Smooth muscle cell (in vitro differentiated cells): ENCODE results near the gene ZNF668. TPM values are rescaled to one million over a fixed set of nuclear protein-coding genes. Genes with fewer than 3 reads are reported as not detected.

ENCODE experiments used
- DNase-seq: peaks from one replicate; lab custom pipeline; 2025; ENCODE audit not compliant: unreplicated experiment; lab: John Stamatoyannopoulos, UW
- H2AFZ ChIP-seq: fragments of 200-600 bp; sonication (generic); 2 replicates; pipeline ENCODE4 v1.6.0; 2016; ENCODE audit warnings: antibody characterized with exemption, low read depth, mild to moderate bottlenecking
- H3F3A ChIP-seq: fragments of 200-600 bp; sonication (generic); 2 replicates; pipeline ENCODE4 v1.6.0; 2017; ENCODE audit warnings: antibody characterized with exemption, low read depth
- H3K27ac ChIP-seq: fragments of 200-600 bp; sonication (generic); 2 replicates; pipeline ENCODE4 v1.5.1; 2016; ENCODE audit warnings: low read depth, mild to moderate bottlenecking
- H3K27me3 ChIP-seq: fragments of 200-600 bp; sonication (generic); 2 replicates; pipeline ENCODE4 v1.6.1; 2016; ENCODE audit warnings: low read depth, mild to moderate bottlenecking
- H3K36me3 ChIP-seq: fragments of 200-600 bp; sonication (generic); 2 replicates; pipeline ENCODE4 v1.5.1; 2016; ENCODE audit warnings: low read depth
- H3K4me1 ChIP-seq: fragments of 200-600 bp; sonication (generic); 2 replicates; pipeline ENCODE4 v1.5.1; 2016; ENCODE audit warnings: low read depth
- H3K4me2 ChIP-seq: fragments of 200-600 bp; sonication (generic); 2 replicates; pipeline ENCODE4 v1.6.0; 2016; ENCODE audit warnings: mild to moderate bottlenecking
- H3K4me3 ChIP-seq: fragments of 200-600 bp; sonication (generic); 2 replicates; pipeline ENCODE4 v1.5.1; 2016; ENCODE audit warnings: mild to moderate bottlenecking
- H3K79me2 ChIP-seq: fragments of 200-600 bp; sonication (generic); 2 replicates; pipeline ENCODE4 v1.6.0; 2016; ENCODE audit warnings: low read depth, mild to moderate bottlenecking
- H3K9ac ChIP-seq: fragments of 200-600 bp; sonication (generic); 2 replicates; pipeline ENCODE4 v1.6.0; 2016; ENCODE audit warnings: low read depth
- H3K9me3 ChIP-seq: fragments of 200-600 bp; sonication (generic); replicated peaks from 2 replicates; pipeline ENCODE4 v1.5.1; 2016; ENCODE audit warnings: low read depth
- H4K20me1 ChIP-seq: fragments of 200-600 bp; sonication (generic); 2 replicates; pipeline ENCODE4 v1.6.0; 2016; ENCODE audit warnings: low read depth
- CTCF ChIP-seq: fragments of 200-600 bp; sonication (generic); IDR thresholded peaks from 2 replicates; pipeline ENCODE4 v1.5.1; 2017; ENCODE audit warnings: borderline replicate concordance, mild to moderate bottlenecking, antibody characterized with exemption; ENCODE audit not compliant: insufficient read depth, poor library complexity, severe bottlenecking
- WGBS: methylation state at CpG from one replicate; pipeline ENCODE4 v1.1.7; 2016; ENCODE audit warnings: low lambda C conversion rate; 5-methylcytosine and 5-hydroxymethylcytosine counted together
- polyA plus RNA-seq: library from polyadenylated mRNA; unstranded; fragments of >200 nt; fragmentation: Nextera tagmentation; extraction: Ambion mirVana; gene quantifications from 2 replicates; pipeline ENCODE4 v1.2.1, GENCODE V29; 2016
- total RNA-seq: library from RNA; depleted of rRNA; stranded (reverse); fragments of >200 nt; gene quantifications from 2 replicates; pipeline ENCODE4 v1.2.3, GENCODE V29; 2014

Gene ZNF668
- total and polyA plus RNA-seq, 2 experiments from 2014 or later, result 7.3 to 20.1 TPM

GRCh38 chr16:31083981-31084380, 9.9 kb upstream of the ZNF668 start:
- DNase-seq, result no peak
- WGBS, result 98% methylated on average over 13 of the region's 13 CpGs
- no peak for TF ChIP-seq CTCF
- H3K9me3 ChIP-seq, result no peaks in the 10 kb centered on the region
- H3K79me2 ChIP-seq, result peaks cover 12% of the 10 kb centered on the region
- no peak overlapping the region for H3K9ac ChIP-seq
- H3K36me3 ChIP-seq, result no peaks in the 10 kb centered on the region
- no peaks in the 10 kb centered on the region for H3K27me3 ChIP-seq
- H3K27ac ChIP-seq, result no peak overlapping the region
- H3K4me1 ChIP-seq, result no peaks in the 10 kb centered on the region
- no peak overlapping the region for H3K4me3 ChIP-seq
- no peak overlapping the region for H2AFZ ChIP-seq
- H3F3A ChIP-seq, result no peaks in the 10 kb centered on the region
- H3K4me2 ChIP-seq, result no peak overlapping the region
- H4K20me1 ChIP-seq, result peaks cover 39% of the 10 kb centered on the region

DNA sequence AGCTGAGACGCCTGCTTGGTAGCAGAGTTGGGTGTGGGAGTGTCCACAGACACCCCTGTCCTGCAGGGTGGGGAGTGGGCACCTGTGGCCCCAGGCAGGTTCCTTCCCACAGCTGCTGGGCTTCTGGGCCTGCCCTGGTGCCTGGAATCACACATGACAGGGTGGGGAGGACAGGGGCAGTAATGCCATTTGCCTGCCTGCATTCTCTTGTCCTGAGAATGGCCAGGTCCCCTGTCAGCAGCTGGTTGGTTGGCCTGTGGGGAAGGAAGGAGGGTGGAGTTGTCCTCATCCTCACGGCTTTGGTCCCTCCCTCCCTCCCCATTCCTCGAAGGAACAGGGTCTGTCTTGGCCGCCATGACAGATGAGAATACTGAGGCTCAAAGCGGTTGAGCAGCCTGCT, 9.5 kb upstream of the ZNF668 start:
- no peaks in the 10 kb centered on the region for H3K9me3 ChIP-seq
- WGBS, result 71% methylated on average over 5 of the region's 5 CpGs
- no peak overlapping the region for H2AFZ ChIP-seq
- H3K36me3 ChIP-seq, result no peaks in the 10 kb centered on the region
- H3K9ac ChIP-seq, result no peak overlapping the region
- no peaks in the 10 kb centered on the region for H3K27me3 ChIP-seq
- no peaks in the 10 kb centered on the region for H3F3A ChIP-seq
- DNase-seq, result no peak
- no peak overlapping the region for H3K27ac ChIP-seq
- H4K20me1 ChIP-seq, result peaks cover 36% of the 10 kb centered on the region
- H3K4me3 ChIP-seq, result no peak overlapping the region
- TF ChIP-seq CTCF, result no peak
- no peaks in the 10 kb centered on the region for H3K4me1 ChIP-seq
- H3K79me2 ChIP-seq, result peaks cover 12% of the 10 kb centered on the region
- H3K4me2 ChIP-seq, result no peak overlapping the region

GRCh38 chr16:31083081-31083480, 9.0 kb upstream of the ZNF668 start:
- no peaks in the 10 kb centered on the region for H3K4me1 ChIP-seq
- H3K27me3 ChIP-seq, result no peaks in the 10 kb centered on the region
- no peak for DNase-seq
- peaks cover 12% of the 10 kb centered on the region for H3K79me2 ChIP-seq
- peaks cover 31% of the 10 kb centered on the region for H4K20me1 ChIP-seq
- no peak overlapping the region for H3K4me3 ChIP-seq
- no peaks in the 10 kb centered on the region for H3F3A ChIP-seq
- no peak for TF ChIP-seq CTCF
- H2AFZ ChIP-seq, result no peak overlapping the region
- H3K9me3 ChIP-seq, result no peaks in the 10 kb centered on the region
- H3K36me3 ChIP-seq, result no peaks in the 10 kb centered on the region
- 89% methylated on average over 9 of the region's 9 CpGs for WGBS
- no peak overlapping the region for H3K9ac ChIP-seq
- no peak overlapping the region for H3K4me2 ChIP-seq
- H3K27ac ChIP-seq, result no peak overlapping the region

DNA sequence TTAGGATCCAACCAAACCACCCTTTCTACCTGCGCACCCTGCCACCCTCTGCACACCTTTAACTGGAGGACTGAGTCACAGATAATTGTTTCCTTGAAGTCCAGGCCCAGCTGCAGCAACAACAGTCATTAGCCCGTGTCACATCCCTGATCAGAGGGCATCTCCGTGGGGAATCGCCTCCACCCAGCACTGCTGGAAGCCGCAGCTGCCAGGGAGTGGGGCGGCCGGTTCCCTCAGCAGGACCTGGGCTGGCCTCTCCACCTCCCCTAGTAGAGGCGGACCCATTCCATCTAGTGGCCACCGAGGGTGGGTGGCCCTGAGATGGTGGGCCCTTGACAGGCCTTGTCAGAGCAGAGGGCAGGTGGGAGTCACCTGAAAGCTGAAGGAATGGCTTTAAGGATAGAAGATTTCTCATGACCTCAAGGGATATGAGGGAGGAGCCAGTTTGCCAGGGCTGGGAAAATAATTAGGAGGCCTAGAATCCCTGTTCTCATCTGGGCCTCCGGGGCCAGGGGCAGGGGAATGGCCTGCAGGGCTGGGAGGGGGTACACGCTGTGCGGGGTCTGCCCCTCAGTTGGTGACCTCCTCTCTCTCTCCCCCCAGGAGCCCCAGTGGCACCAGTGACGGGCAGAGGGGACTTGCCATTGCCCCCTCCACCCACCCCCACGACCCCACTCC, 8.5 kb upstream of the ZNF668 start:
- H3K9me3 ChIP-seq, result no peaks in the 10 kb centered on the region
- no peak overlapping the region for H3K9ac ChIP-seq
- H3K27ac ChIP-seq, result no peak overlapping the region
- no peaks in the 10 kb centered on the region for H3K36me3 ChIP-seq
- no peaks in the 10 kb centered on the region for H3F3A ChIP-seq
- H2AFZ ChIP-seq, result no peak overlapping the region
- peaks cover 29% of the 10 kb centered on the region for H4K20me1 ChIP-seq
- peaks cover 16% of the 10 kb centered on the region for H3K79me2 ChIP-seq
- H3K4me1 ChIP-seq, result no peaks in the 10 kb centered on the region
- DNase-seq, result no peak
- H3K27me3 ChIP-seq, result no peaks in the 10 kb centered on the region
- no peak overlapping the region for H3K4me2 ChIP-seq
- no peak for TF ChIP-seq CTCF
- 85% methylated on average over 12 of the region's 14 CpGs for WGBS
- H3K4me3 ChIP-seq, result no peak overlapping the region
